ENCODE results near the gene SGSM2. TPM values are rescaled to one million over a fixed set of nuclear protein-coding genes. Genes with fewer than 3 reads are reported as not detected.

SGSM2 gene
- total and polyA plus RNA-seq, 2 of the 8 experiments (the other 6 are each of a cell fraction or from before 2014, with no cell fraction given), result 44.5 to 77.7 TPM

DNA sequence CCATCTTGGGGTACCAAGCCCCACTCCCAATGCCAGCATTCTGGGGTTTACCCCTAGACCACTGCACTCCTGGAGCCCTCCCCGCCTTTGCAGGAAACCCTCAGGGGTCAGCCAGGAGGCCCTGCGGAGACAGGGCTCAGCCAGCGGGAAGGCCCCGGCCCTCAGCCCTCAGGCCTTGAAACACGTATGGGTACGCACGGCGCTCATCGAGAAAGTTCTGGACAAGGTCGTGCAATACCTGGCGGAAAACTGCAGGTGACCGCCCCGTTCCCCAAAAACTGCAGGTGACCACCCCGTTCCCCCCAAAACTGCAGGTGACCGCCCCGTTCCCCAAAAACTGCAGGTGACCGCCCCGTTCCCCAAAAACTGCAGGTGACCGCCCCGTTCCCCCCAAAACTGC is 24.7 kb downstream of the SGSM2 start:
- no peak overlapping the region for H3K4me2 ChIP-seq (ENCODE audit: insufficient read depth in 1 of 2, low read depth in 2 of 2, low read length in 2 of 2)
- H3K23ac ChIP-seq (ENCODE audit: insufficient read length), result no peak overlapping the region
- H4K20me1 ChIP-seq (replicated peaks in 1 of 2; ENCODE audit: control insufficient read depth in 1 of 2, insufficient read depth in 2 of 2, low read length in 2 of 2), result peaks cover 2 to 6% of the 10 kb centered on the region in 2 experiments
- H3K9me3 ChIP-seq (ENCODE audit: insufficient read depth in 2 of 2, low read depth in 1 of 2, low read length in 1 of 2), result no peaks in the 10 kb centered on the region
- no peak overlapping the region for H3K18ac ChIP-seq (ENCODE audit: extremely low read depth, low read length)
- POLR2A ChIA-PET (ENCODE audit: partially characterized antibody), result interaction anchor here (1.2 to 2.1 kb wide), 6 partner anchors 8 to 38 kb away, joined by 3 to 13 read pairs (median 4); no protein-coding TSS in a partner anchor
- no peak for FAIRE-seq
- no peak overlapping the region for H2AFZ ChIP-seq (ENCODE audit: low read length)
- H3K23me2 ChIP-seq (ENCODE audit: low read depth, low read length), result no peaks in the 10 kb centered on the region
- no peaks in the 10 kb centered on the region; a peak in 2 of 7 replicates for H3K4me1 ChIP-seq (replicated peaks in 1 of 4; ENCODE audit: control insufficient read depth in 3 of 4, insufficient read depth in 4 of 4, low read length in 3 of 4)
- H3K4ac ChIP-seq (replicated peaks; ENCODE audit: insufficient read length, low read depth, low read length), result no peak overlapping the region
- no peak overlapping the region; the same call in 1 of the 2 replicates for H2BK5ac ChIP-seq (ENCODE audit: low read depth, low read length)
- no peak overlapping the region for H3K4me3 ChIP-seq (ENCODE audit: extremely low read depth in 1 of 4, insufficient read depth in 2 of 4, low read depth in 3 of 4, low read length in 4 of 4)
- no peak overlapping the region for H4K91ac ChIP-seq (replicated peaks; ENCODE audit: insufficient read length, low read length)
- no peak overlapping the region for H2BK20ac ChIP-seq (ENCODE audit: low read length)
- no peak for DNase-seq (ENCODE audit: low read depth in 1 of 2, low spot score in 2 of 2)
- CTCF ChIA-PET (ENCODE audit: partially characterized antibody), result interaction anchor here (1.7 to 6.8 kb wide), 4 partner anchors 8 to 23 kb away, joined by 8 to 55 read pairs (median 16); no protein-coding TSS in a partner anchor
- WGBS, 2 experiments (ENCODE audit: extremely low coverage in 1 of 2, insufficient coverage in 1 of 2, insufficient read length in 1 of 2, insufficient replicate concordance in 2 of 2, low coverage in 1 of 2, low lambda C conversion rate in 2 of 2, missing lambda C conversion rate in 1 of 2), result 90% methylated on average over 16 of the region's 20 CpGs; no CpG with 5 or more reads in 1 of the 2 experiments
- no peak overlapping the region for H2BK12ac ChIP-seq (ENCODE audit: low read depth, low read length)
- H3K36me3 ChIP-seq (ENCODE audit: control insufficient read depth in 2 of 4, insufficient read depth in 4 of 4, low read length in 3 of 4), result peaks cover 0 to 10% (median 6%) of the 10 kb centered on the region in 4 experiments; a peak in 4 of 8 replicates
- H2AK5ac ChIP-seq (ENCODE audit: low read depth, low read length), result no peak overlapping the region
- H2BK120ac ChIP-seq (replicated peaks; ENCODE audit: low read depth, low read length), result no peak overlapping the region
- H2BK15ac ChIP-seq (ENCODE audit: low read length), result no peak overlapping the region
- TF ChIP-seq POLR2AphosphoS5 (IDR thresholded peaks at IDR 0.05; ENCODE audit: low read depth, low read length) (no peak), BRCA1 (IDR thresholded peaks at IDR 0.05; ENCODE audit: low read depth, low read length) (no peak), BCL11A (IDR thresholded peaks at IDR 0.05; ENCODE audit: low read depth in 2 of 2, low read length in 2 of 2) (no peak), JUN (IDR thresholded peaks at IDR 0.05; ENCODE audit: low read depth, low read length) (no peak), SIRT6 (IDR thresholded peaks at IDR 0.05; ENCODE audit: low read length) (no peak), CREB1 (IDR thresholded peaks at IDR 0.05) (no peak), MAX (IDR thresholded peaks at IDR 0.05) (no peak), SP4 (IDR thresholded peaks at IDR 0.05; ENCODE audit: low read length) (no peak)
- no peak overlapping the region for H3K9ac ChIP-seq (replicated peaks in 1 of 4; ENCODE audit: extremely low read depth in 1 of 4, low read depth in 3 of 4, low read length in 3 of 4)
- no peaks in the 10 kb centered on the region for H3K79me1 ChIP-seq (ENCODE audit: low read depth, low read length)
- no peak overlapping the region for H4K5ac ChIP-seq (ENCODE audit: insufficient read length, low read depth, low read length)
- H4K8ac ChIP-seq (ENCODE audit: extremely low read depth, insufficient read depth, low read length), result no peak overlapping the region; the same call in 1 of the 2 replicates
- H3K14ac ChIP-seq (ENCODE audit: insufficient read length), result no peak overlapping the region
- H3K27me3 ChIP-seq (replicated peaks in 1 of 4; ENCODE audit: control insufficient read depth in 3 of 4, extremely low read depth in 1 of 4, insufficient read depth in 3 of 4, low read length in 3 of 4), result no peaks in the 10 kb centered on the region
- H3K79me2 ChIP-seq (ENCODE audit: control insufficient read depth in 1 of 2, insufficient read depth in 2 of 2, low read length in 2 of 2), result no peaks in the 10 kb centered on the region
- no peak overlapping the region for H3K27ac ChIP-seq (ENCODE audit: low read depth, low read length)
- no peak overlapping the region for H3K56ac ChIP-seq (replicated peaks; ENCODE audit: insufficient read length, low read depth, low read length)

All from H1 (cell line).